ENCODE data around the gene PDZD8. TPM values are rescaled to one million over a fixed set of nuclear protein-coding genes. Genes with fewer than 3 reads are reported as not detected.

Gene PDZD8
- total RNA-seq, 1 experiment from 2014 or later: 13.6 TPM

GRCh38 chr10:117413928-117414618, 38.8 kb upstream of the PDZD8 start:
- no peak overlapping the region for H2AFZ ChIP-seq (ENCODE audit: low read length)
- BruUV-seq (replicated peaks): no TSS peak
- DNase-seq (peak; percentile 91), ATAC-seq (peak; percentile 83)
- no peaks in the 10 kb centered on the region for H3K36me3 ChIP-seq (ENCODE audit: low read depth, low read length)
- ChIA-PET CTCF (no interaction called here), POLR2A (ENCODE audit: unreplicated experiment) (no interaction called here)
- TF ChIP-seq EZH2phosphoT487 (IDR thresholded peaks at IDR 0.05; ENCODE audit: borderline replicate concordance, low read length) (no peak), EZH2 (IDR thresholded peaks at IDR 0.05; ENCODE audit: low read length, unreplicated experiment) (no peak), CTCF (conservative IDR thresholded peaks at IDR 0.05; ENCODE audit: low read depth, low read length) (no peak)
- intact Hi-C loops (cut with micrococcal nuclease): no loop called here
- no peak overlapping the region; the same call in 1 of the 2 replicates for H3K9ac ChIP-seq (ENCODE audit: low read length)
- no peaks in the 10 kb centered on the region for H3K27me3 ChIP-seq (ENCODE audit: low read length)
- H3K4me3 ChIP-seq (ENCODE audit: low read length): no peak overlapping the region
- H3K79me2 ChIP-seq (ENCODE audit: low read length): no peaks in the 10 kb centered on the region
- H3K4me1 ChIP-seq (ENCODE audit: insufficient read depth, low read length): peaks cover 57% of the 10 kb centered on the region
- H4K20me1 ChIP-seq (ENCODE audit: low read length): no peaks in the 10 kb centered on the region
- peak overlapping the region; percentile 69 for H3K27ac ChIP-seq (ENCODE audit: low read length)
- no peaks in the 10 kb centered on the region for H3K9me2 ChIP-seq (replicated peaks; ENCODE audit: low read length)
- peak overlapping the region; percentile 60 for H3K4me2 ChIP-seq (ENCODE audit: low read length)
- H3F3A ChIP-seq (ENCODE audit: low read length, unreplicated experiment): no peaks in the 10 kb centered on the region
- no peaks in the 10 kb centered on the region for H3K9me3 ChIP-seq (ENCODE audit: low read length)

- Histone ChIP-seq H3K27me3 (ENCODE audit: low read length) (no peaks in the 10 kb centered on the region), H3K79me2 (ENCODE audit: low read length) (no peaks in the 10 kb centered on the region), H3F3A (ENCODE audit: low read length, unreplicated experiment) (no peaks in the 10 kb centered on the region), H2AFZ (ENCODE audit: low read length) (no peak overlapping the region), H3K4me2 (ENCODE audit: low read length) (no peak overlapping the region), H3K9me2 (replicated peaks; ENCODE audit: low read length) (no peaks in the 10 kb centered on the region), H3K27ac (ENCODE audit: low read length) (no peak overlapping the region), H3K9me3 (ENCODE audit: low read length) (no peaks in the 10 kb centered on the region), H3K4me1 (ENCODE audit: insufficient read depth, low read length) (peaks cover 42% of the 10 kb centered on the region), H3K36me3 (ENCODE audit: low read depth, low read length) (no peaks in the 10 kb centered on the region), H3K9ac (ENCODE audit: low read length) (no peak overlapping the region), H4K20me1 (ENCODE audit: low read length) (no peaks in the 10 kb centered on the region), H3K4me3 (ENCODE audit: low read length) (no peak overlapping the region)
- DNase-seq: no peak
- TF ChIP-seq EZH2 (IDR thresholded peaks at IDR 0.05; ENCODE audit: low read length, unreplicated experiment) (no peak), CTCF (conservative IDR thresholded peaks at IDR 0.05; ENCODE audit: low read depth, low read length) (no peak), EZH2phosphoT487 (IDR thresholded peaks at IDR 0.05; ENCODE audit: borderline replicate concordance, low read length) (no peak)
- intact Hi-C loops (cut with micrococcal nuclease): no loop called here
- CTCF ChIA-PET: no interaction called here
- BruUV-seq (replicated peaks): no TSS peak
- no peak for ATAC-seq
- POLR2A ChIA-PET (ENCODE audit: unreplicated experiment): no interaction called here
Measured at GRCh38 chr10:117412469-117413010, 37.3 kb upstream of the PDZD8 start.
